CD14-positive monocyte (primary cell): ENCODE measurements around the gene CA11. TPM values are rescaled to one million over a fixed set of nuclear protein-coding genes. Genes with fewer than 3 reads are reported as not detected.

Experiments
- DNase-seq, 3 donors: peaks; one replicate each; pipeline ENCODE4 v3.0.0-alpha.2; 2011 to 2022
- H2AFZ ChIP-seq: 2 replicates; pipeline ENCODE4 v1.6.0; 2012; ENCODE audit warnings: mild to moderate bottlenecking, low read depth, low read length, inconsistent platforms; ENCODE audit not compliant: insufficient read depth, poor library complexity, severe bottlenecking
- H3K27ac ChIP-seq, 2 donors: 1 replicate in 1 of 2; 2 replicates in 1 of 2; pipeline ENCODE4 v1.5.1; 2012 to 2013; ENCODE audit warnings: low read length in 2 of 2, control low read depth in 1 of 2, inconsistent platforms in 1 of 2, low read depth in 1 of 2, mild to moderate bottlenecking in 1 of 2
- H3K27me3 ChIP-seq, 2 donors: one replicate each; pipeline versions ENCODE4 v1.6.0 to v1.6.1; 2011 to 2013; ENCODE audit warnings: low read length in 2 of 2; ENCODE audit not compliant: control insufficient read depth in 2 of 2, insufficient read depth in 2 of 2
- H3K36me3 ChIP-seq, 2 donors: replicated peaks in 1 of 2; 1 replicate in 1 of 2; 2 replicates in 1 of 2; pipeline versions ENCODE4 v1.5.1 to v1.6.1; 2012 to 2013; ENCODE audit warnings: low read length in 2 of 2, control low read depth in 1 of 2, inconsistent platforms in 1 of 2, mild to moderate bottlenecking in 1 of 2; ENCODE audit not compliant: insufficient read depth in 2 of 2, control insufficient read depth in 1 of 2
- H3K4me1 ChIP-seq, 2 donors: 1 replicate in 1 of 2; 2 replicates in 1 of 2; pipeline versions ENCODE4 v1.5.1 to v1.6.1; 2012 to 2013; ENCODE audit warnings: low read length in 2 of 2, control low read depth in 1 of 2, inconsistent platforms in 1 of 2, mild to moderate bottlenecking in 1 of 2, moderate library complexity in 1 of 2; ENCODE audit not compliant: insufficient read depth in 2 of 2, control insufficient read depth in 1 of 2
- H3K4me2 ChIP-seq: replicated peaks from 2 replicates; pipeline ENCODE3; 2012; ENCODE audit warnings: low read length, moderate library complexity, mild to moderate bottlenecking; ENCODE audit not compliant: poor library complexity, severe bottlenecking; ENCODE audit errors: extremely low read depth
- H3K4me3 ChIP-seq, 3 experiments: fragments of 200-600 bp in 1 of 3; sonication (generic) in 1 of 3; replicated peaks in 1 of 3; 1 replicate in 2 of 3; 2 replicates in 1 of 3; pipeline ENCODE4 v1.5.1; 2011 to 2013; ENCODE audit warnings: low read length in 3 of 3, mild to moderate bottlenecking in 3 of 3, control low read depth in 2 of 3, low read depth in 2 of 3, inconsistent platforms in 1 of 3, moderate library complexity in 1 of 3
- H3K79me2 ChIP-seq: 2 replicates; pipeline ENCODE4 v1.6.0; 2012; ENCODE audit warnings: mild to moderate bottlenecking, control low read depth, inconsistent platforms, low read length, moderate library complexity; ENCODE audit not compliant: insufficient read depth
- H3K9ac ChIP-seq: 2 replicates; pipeline ENCODE4 v1.6.0; 2017; ENCODE audit warnings: low read length, mild to moderate bottlenecking; ENCODE audit not compliant: insufficient read depth, poor library complexity, severe bottlenecking
- H3K9me3 ChIP-seq, 2 donors: replicated peaks in 1 of 2; 1 replicate in 1 of 2; 2 replicates in 1 of 2; pipeline versions ENCODE4 v1.5.1 to v1.6.1; 2012 to 2013; ENCODE audit warnings: low read length in 2 of 2, control low read depth in 1 of 2; ENCODE audit not compliant: control insufficient read depth in 1 of 2, insufficient read depth in 1 of 2
- H4K20me1 ChIP-seq: 2 replicates; pipeline ENCODE4 v1.6.0; 2012; ENCODE audit warnings: mild to moderate bottlenecking, low read length, control low read depth, moderate library complexity; ENCODE audit not compliant: insufficient read depth
- H3K27ac Mint-ChIP-seq, 7 donors: one replicate each; pipeline ENCODE4 v1.8.0; 2020; ENCODE audit warnings: mild to moderate bottlenecking in 7 of 7, mixed read lengths in 7 of 7, moderate library complexity in 6 of 7, inconsistent platforms in 2 of 7
- H3K27me3 Mint-ChIP-seq, 3 donors: one replicate each; pipeline ENCODE4 v1.8.0; 2021 to 2022; ENCODE audit warnings: low read depth in 3 of 3, mild to moderate bottlenecking in 3 of 3, mixed read lengths in 3 of 3, moderate library complexity in 3 of 3, inconsistent platforms in 1 of 3
- H3K36me3 Mint-ChIP-seq, 2 donors: one replicate each; pipeline ENCODE4 v1.8.0; 2020; ENCODE audit warnings: mixed read lengths in 2 of 2, inconsistent platforms in 1 of 2, mild to moderate bottlenecking in 1 of 2
- H3K4me1 Mint-ChIP-seq: one replicate; pipeline ENCODE4 v1.8.0; 2020; ENCODE audit warnings: mild to moderate bottlenecking, mixed read lengths
- H3K4me3 Mint-ChIP-seq, 2 donors: one replicate each; pipeline ENCODE4 v1.8.0; 2020; ENCODE audit warnings: mild to moderate bottlenecking in 2 of 2, mixed read lengths in 2 of 2, moderate library complexity in 1 of 2
- H3K9me3 Mint-ChIP-seq, 7 donors: one replicate each; pipeline ENCODE4 v1.8.0; 2020 to 2022; ENCODE audit warnings: mixed read lengths in 7 of 7, mild to moderate bottlenecking in 6 of 7, moderate library complexity in 6 of 7, inconsistent platforms in 2 of 7
- WGBS: methylation state at CpG from one replicate; pipeline ENCODE4 v1.1.5; 2013; ENCODE audit warnings: missing lambda C conversion rate; ENCODE audit not compliant: insufficient coverage; 5-methylcytosine and 5-hydroxymethylcytosine counted together
- intact Hi-C, 2 donors: fragments of 100-400 bp; cut with micrococcal nuclease; formaldehyde crosslinking; loops; one replicate each; pipeline versions ENCODE4 v1.15.0 to v1.15.1; 2023
- polyA plus RNA-seq, 3 donors: library from polyadenylated mRNA; depleted of rRNA in 1 of 3; unstranded in 2 of 3; stranded (reverse) in 1 of 3; fragments of 300-500 nt in 2 of 3; fragments of >200 nt in 1 of 3; fragmentation: Illumina TruSeq in 2 of 3; gene quantifications; 1 replicate in 2 of 3; 2 replicates in 1 of 3; pipeline ENCODE4 v1.2.3, GENCODE V29; 2012 to 2021
- TF ChIP-seq, protein P1 (sequence below): fragments of 200-600 bp; IDR thresholded peaks from one replicate; pipeline ENCODE4 v1.8.0; 2022; ENCODE audit warnings: antibody characterized with exemption, mild to moderate bottlenecking

The CA11 gene
- polyA plus RNA-seq, 3 donors = 1.1 to 4.9 (median 1.8) TPM

GRCh38 chr19:48603850-48604249 is 42.1 kb downstream of the CA11 start:
- Histone ChIP-seq H4K20me1 (no peaks in the 10 kb centered on the region), H3K27me3 (no peaks in the 10 kb centered on the region), H3K36me3 (no peaks in the 10 kb centered on the region), H3K4me3 (no peak overlapping the region), H3K9ac (no peak overlapping the region), H3K9me3 (no peaks in the 10 kb centered on the region), H3K79me2 (no peaks in the 10 kb centered on the region), H3K27ac (no peak overlapping the region), H3K4me2 (no peak overlapping the region), H3K4me1 (peaks cover 1 to 4% of the 10 kb centered on the region in 2 donors), H2AFZ (no peak overlapping the region)
- peaks cover under 1 to 8% (median 6%) of the 10 kb centered on the region in 3 donors for H3K27me3 Mint-ChIP-seq
- H3K9me3 Mint-ChIP-seq = no peaks in the 10 kb centered on the region
- no peak overlapping the region for H3K27ac Mint-ChIP-seq
- no peak for DNase-seq
- intact Hi-C loops = no loop called here
- H3K4me1 Mint-ChIP-seq = peaks cover 6% of the 10 kb centered on the region
- 95% methylated on average over 6 of the region's 9 CpGs for WGBS
- no peak overlapping the region for H3K4me3 Mint-ChIP-seq
- no peaks in the 10 kb centered on the region for H3K36me3 Mint-ChIP-seq
- TF ChIP-seq, protein P1, sequence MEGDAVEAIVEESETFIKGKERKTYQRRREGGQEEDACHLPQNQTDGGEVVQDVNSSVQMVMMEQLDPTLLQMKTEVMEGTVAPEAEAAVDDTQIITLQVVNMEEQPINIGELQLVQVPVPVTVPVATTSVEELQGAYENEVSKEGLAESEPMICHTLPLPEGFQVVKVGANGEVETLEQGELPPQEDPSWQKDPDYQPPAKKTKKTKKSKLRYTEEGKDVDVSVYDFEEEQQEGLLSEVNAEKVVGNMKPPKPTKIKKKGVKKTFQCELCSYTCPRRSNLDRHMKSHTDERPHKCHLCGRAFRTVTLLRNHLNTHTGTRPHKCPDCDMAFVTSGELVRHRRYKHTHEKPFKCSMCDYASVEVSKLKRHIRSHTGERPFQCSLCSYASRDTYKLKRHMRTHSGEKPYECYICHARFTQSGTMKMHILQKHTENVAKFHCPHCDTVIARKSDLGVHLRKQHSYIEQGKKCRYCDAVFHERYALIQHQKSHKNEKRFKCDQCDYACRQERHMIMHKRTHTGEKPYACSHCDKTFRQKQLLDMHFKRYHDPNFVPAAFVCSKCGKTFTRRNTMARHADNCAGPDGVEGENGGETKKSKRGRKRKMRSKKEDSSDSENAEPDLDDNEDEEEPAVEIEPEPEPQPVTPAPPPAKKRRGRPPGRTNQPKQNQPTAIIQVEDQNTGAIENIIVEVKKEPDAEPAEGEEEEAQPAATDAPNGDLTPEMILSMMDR = no peak

DNA sequence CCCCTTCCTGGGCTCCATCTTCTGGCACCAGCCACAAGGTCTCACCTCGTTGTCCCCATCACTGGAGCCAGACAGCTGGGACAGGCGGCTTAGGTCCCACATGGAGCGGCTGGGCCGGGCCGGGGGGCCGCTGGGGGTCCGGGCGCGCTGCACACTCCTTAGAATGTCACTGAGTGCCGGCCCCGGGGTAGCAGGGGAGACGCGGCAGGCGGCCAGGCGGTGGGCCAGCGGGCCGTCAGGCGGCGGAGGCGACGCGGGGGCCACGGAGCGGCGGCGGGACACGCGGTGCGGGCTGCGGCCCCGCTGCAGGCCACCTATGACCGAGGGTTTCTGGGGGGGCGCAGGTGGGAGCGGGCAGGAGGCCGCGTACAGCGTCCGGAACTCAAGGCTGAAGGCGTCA is 42.5 kb downstream of the CA11 start:
- Histone ChIP-seq H3K79me2 (no peaks in the 10 kb centered on the region), H3K9me3 (no peaks in the 10 kb centered on the region), H3K9ac (no peak overlapping the region), H4K20me1 (no peaks in the 10 kb centered on the region), H3K4me3 (no peak overlapping the region), H3K4me1 (peaks cover 0 to under 1% of the 10 kb centered on the region in 2 donors), H3K36me3 (no peaks in the 10 kb centered on the region), H3K27ac (no peak overlapping the region), H3K27me3 (no peaks in the 10 kb centered on the region), H2AFZ (no peak overlapping the region), H3K4me2 (no peak overlapping the region)
- DNase-seq = no peak
- Mint-ChIP-seq H3K36me3 (no peaks in the 10 kb centered on the region), H3K4me3 (no peak overlapping the region), H3K4me1 (peaks cover 2% of the 10 kb centered on the region), H3K27ac (no peak overlapping the region), H3K9me3 (peaks cover 0 to 2% (median 0%) of the 10 kb centered on the region in 7 donors), H3K27me3 (peaks cover 0 to 10% (median 8%) of the 10 kb centered on the region in 3 donors)
- WGBS = 94% methylated on average over 39 of the region's 39 CpGs
- TF ChIP-seq, protein P1 = no peak
- intact Hi-C loops = no loop called here
